HCEC 1CT (cell line): Measurements from ENCODE around the gene CTNND2.
"Not testable (repeated sequence)": the region's sequence is repeated elsewhere in the genome, so short reads cannot be mapped to it uniquely, and the experiment has no call there.

ENCODE experiments used
- DNase-seq: peaks from one replicate; pipeline ENCODE4 v3.0.0-alpha.2; 2017

CTNND2 gene

GRCh38 chr5:11656916-11657315, 247.3 kb downstream of the CTNND2 start:
- no peak for DNase-seq

GRCh38 chr5:11655681-11656080, 248.6 kb downstream of the CTNND2 start:
- no peak for DNase-seq

GRCh38 chr5:11650936-11651335, 253.3 kb downstream of the CTNND2 start:
- no peak for DNase-seq

- DNase-seq, result no peak
Observed at GRCh38 chr5:11646141-11646540, 258.1 kb downstream of the CTNND2 start.

GRCh38 chr5:11642438-11642837, 261.8 kb downstream of the CTNND2 start:
- no peak for DNase-seq

GRCh38 chr5:11640158-11640873, 263.9 kb downstream of the CTNND2 start:
- DNase-seq, result no peak

GRCh38 chr5:11622785-11623184, 281.5 kb downstream of the CTNND2 start:
- DNase-seq, result no peak

- no peak for DNase-seq
Observed at GRCh38 chr5:11620172-11620571, 284.1 kb downstream of the CTNND2 start.

GRCh38 chr5:11619339-11620024, 284.8 kb downstream of the CTNND2 start:
- no peak for DNase-seq

GRCh38 chr5:11617080-11617479, 287.2 kb downstream of the CTNND2 start:
- DNase-seq, result no peak

GRCh38 chr5:11616624-11617023, 287.6 kb downstream of the CTNND2 start:
- not testable (repeated sequence) for DNase-seq

- no peak for DNase-seq
Observed at GRCh38 chr5:11611011-11611410, 293.2 kb downstream of the CTNND2 start.

GRCh38 chr5:11609570-11610303, 294.5 kb downstream of the CTNND2 start:
- DNase-seq, result no peak

GRCh38 chr5:11608530-11608929, 295.7 kb downstream of the CTNND2 start:
- no peak for DNase-seq

GRCh38 chr5:11607944-11608483, 296.2 kb downstream of the CTNND2 start:
- DNase-seq, result no peak

GRCh38 chr5:11602298-11602697, 301.9 kb downstream of the CTNND2 start:
- no peak for DNase-seq

- no peak for DNase-seq
Observed at GRCh38 chr5:11599499-11599898, 304.7 kb downstream of the CTNND2 start.

GRCh38 chr5:11596657-11597071, 307.6 kb downstream of the CTNND2 start:
- DNase-seq, result no peak

- no peak for DNase-seq
Observed at GRCh38 chr5:11596185-11596584, 308.1 kb downstream of the CTNND2 start.

GRCh38 chr5:11595045-11595444, 309.2 kb downstream of the CTNND2 start:
- DNase-seq, result no peak

- no peak for DNase-seq
Observed at GRCh38 chr5:11594021-11594420, 310.2 kb downstream of the CTNND2 start.

- no peak for DNase-seq
Observed at GRCh38 chr5:11590475-11590874, 313.8 kb downstream of the CTNND2 start.

GRCh38 chr5:11588803-11589202, 315.4 kb downstream of the CTNND2 start:
- DNase-seq, result no peak

- DNase-seq, result no peak
Observed at GRCh38 chr5:11584017-11584416, 320.2 kb downstream of the CTNND2 start.
